HEK293 (cell line): Measurements from ENCODE around the gene NAT8L.

Source experiments
- EGR2 ChIP-seq: fragments of 450-650 bp; formaldehyde crosslinking; IDR thresholded peaks from 2 replicates; pipeline ENCODE4 v1.5.1; 2016; ENCODE audit warnings: low read depth, missing biosample characterization, missing genetic modification characterization
- KLF9 ChIP-seq: fragments of 450-650 bp; formaldehyde crosslinking; IDR thresholded peaks from 2 replicates; pipeline ENCODE4 v1.5.1; 2016; ENCODE audit warnings: missing biosample characterization, missing genetic modification characterization, low read depth
- SETDB1 ChIP-seq: IDR thresholded peaks from one replicate; pipeline ENCODE4 v1.6.1; 2017; ENCODE audit warnings: mild to moderate bottlenecking, low read length, moderate library complexity, mixed read lengths; ENCODE audit not compliant: insufficient read length
- ZBTB21 ChIP-seq: fragments of 450-650 bp; formaldehyde crosslinking; IDR thresholded peaks from 2 replicates; pipeline ENCODE4 v1.5.1; 2017; ENCODE audit warnings: missing biosample characterization, missing genetic modification characterization
- ZNF404 ChIP-seq: fragments of 450-650 bp; formaldehyde crosslinking; IDR thresholded peaks from 2 replicates; pipeline ENCODE4 v1.5.1; 2017; ENCODE audit warnings: missing biosample characterization, missing genetic modification characterization
- ZNF549 ChIP-seq: fragments of 450-650 bp; IDR thresholded peaks from 2 replicates; pipeline ENCODE4 v1.5.1; 2018; ENCODE audit warnings: missing biosample characterization, missing genetic modification characterization, mild to moderate bottlenecking, inconsistent platforms, moderate library complexity
- ZNF777 ChIP-seq: fragments of 450-650 bp; formaldehyde crosslinking; IDR thresholded peaks from 2 replicates; pipeline ENCODE4 v1.5.1; 2017; ENCODE audit warnings: missing biosample characterization, missing genetic modification characterization, borderline replicate concordance
- ZNF792 ChIP-seq: fragments of 450-650 bp; formaldehyde crosslinking; IDR thresholded peaks from 2 replicates; pipeline ENCODE4 v1.5.1; 2016; ENCODE audit warnings: missing biosample characterization, missing genetic modification characterization
- TF ChIP-seq, protein P1 (sequence below): fragments of 450-650 bp; formaldehyde crosslinking; IDR thresholded peaks from 2 replicates; pipeline ENCODE4 v1.5.1; 2016; ENCODE audit warnings: missing biosample characterization, missing genetic modification characterization
- TF ChIP-seq, protein P2 (sequence below): fragments of 450-650 bp; formaldehyde crosslinking; IDR thresholded peaks from 2 replicates; pipeline ENCODE4 v1.5.1; 2016; ENCODE audit warnings: missing biosample characterization, missing genetic modification characterization
- TF ChIP-seq, protein P3 (sequence below): fragments of 450-650 bp; formaldehyde crosslinking; IDR thresholded peaks from 2 replicates; pipeline ENCODE4 v1.5.1; 2017; ENCODE audit warnings: missing biosample characterization, missing genetic modification characterization
- TF ChIP-seq, protein P4 (sequence below): fragments of 450-650 bp; formaldehyde crosslinking; IDR thresholded peaks from 2 replicates; pipeline ENCODE4 v1.5.1; 2016; ENCODE audit warnings: missing biosample characterization, missing genetic modification characterization, borderline replicate concordance
- TF ChIP-seq, protein P5 (sequence below): sonication (generic); formaldehyde crosslinking; IDR thresholded peaks from 2 replicates; pipeline ENCODE4 v1.8.1; 2022; ENCODE audit warnings: mild to moderate bottlenecking, moderate library complexity, missing genetic modification reagents

DNA sequence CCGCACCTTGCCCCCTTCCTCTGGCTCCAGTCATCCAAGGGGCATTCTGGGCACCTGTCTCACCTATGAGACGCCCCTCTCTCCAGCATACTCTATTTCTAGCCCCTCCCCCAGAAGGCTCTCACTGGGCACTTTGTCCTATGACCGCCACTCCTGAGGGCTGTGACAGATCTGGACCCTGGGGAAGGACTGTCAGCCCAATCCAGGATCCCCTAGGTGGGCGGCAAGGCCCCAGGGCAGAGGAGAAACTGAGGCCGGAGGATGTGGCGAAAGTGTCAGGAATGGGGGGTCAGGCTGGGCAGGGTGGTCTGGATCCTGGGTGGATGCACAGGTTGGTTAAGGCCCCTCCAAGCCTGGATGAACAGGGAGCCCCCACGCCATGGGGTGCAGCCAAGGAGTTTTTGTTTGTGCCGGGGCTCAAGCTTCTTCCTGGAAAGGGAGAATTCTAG is 16.2 kb upstream of the NAT8L start:
- TF ChIP-seq, protein P1, sequence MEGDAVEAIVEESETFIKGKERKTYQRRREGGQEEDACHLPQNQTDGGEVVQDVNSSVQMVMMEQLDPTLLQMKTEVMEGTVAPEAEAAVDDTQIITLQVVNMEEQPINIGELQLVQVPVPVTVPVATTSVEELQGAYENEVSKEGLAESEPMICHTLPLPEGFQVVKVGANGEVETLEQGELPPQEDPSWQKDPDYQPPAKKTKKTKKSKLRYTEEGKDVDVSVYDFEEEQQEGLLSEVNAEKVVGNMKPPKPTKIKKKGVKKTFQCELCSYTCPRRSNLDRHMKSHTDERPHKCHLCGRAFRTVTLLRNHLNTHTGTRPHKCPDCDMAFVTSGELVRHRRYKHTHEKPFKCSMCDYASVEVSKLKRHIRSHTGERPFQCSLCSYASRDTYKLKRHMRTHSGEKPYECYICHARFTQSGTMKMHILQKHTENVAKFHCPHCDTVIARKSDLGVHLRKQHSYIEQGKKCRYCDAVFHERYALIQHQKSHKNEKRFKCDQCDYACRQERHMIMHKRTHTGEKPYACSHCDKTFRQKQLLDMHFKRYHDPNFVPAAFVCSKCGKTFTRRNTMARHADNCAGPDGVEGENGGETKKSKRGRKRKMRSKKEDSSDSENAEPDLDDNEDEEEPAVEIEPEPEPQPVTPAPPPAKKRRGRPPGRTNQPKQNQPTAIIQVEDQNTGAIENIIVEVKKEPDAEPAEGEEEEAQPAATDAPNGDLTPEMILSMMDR (tag by site-specific recombination), result no peak
- TF ChIP-seq ZNF777 (no peak), SETDB1 (no peak), ZNF549 (tag by site-specific recombination) (no peak), ZNF404 (tag by site-specific recombination) (no peak), ZBTB21 (no peak), ZNF792 (tag by site-specific recombination) (no peak), EGR2 (tag by site-specific recombination) (no peak), KLF9 (no peak)
- TF ChIP-seq, protein P2, sequence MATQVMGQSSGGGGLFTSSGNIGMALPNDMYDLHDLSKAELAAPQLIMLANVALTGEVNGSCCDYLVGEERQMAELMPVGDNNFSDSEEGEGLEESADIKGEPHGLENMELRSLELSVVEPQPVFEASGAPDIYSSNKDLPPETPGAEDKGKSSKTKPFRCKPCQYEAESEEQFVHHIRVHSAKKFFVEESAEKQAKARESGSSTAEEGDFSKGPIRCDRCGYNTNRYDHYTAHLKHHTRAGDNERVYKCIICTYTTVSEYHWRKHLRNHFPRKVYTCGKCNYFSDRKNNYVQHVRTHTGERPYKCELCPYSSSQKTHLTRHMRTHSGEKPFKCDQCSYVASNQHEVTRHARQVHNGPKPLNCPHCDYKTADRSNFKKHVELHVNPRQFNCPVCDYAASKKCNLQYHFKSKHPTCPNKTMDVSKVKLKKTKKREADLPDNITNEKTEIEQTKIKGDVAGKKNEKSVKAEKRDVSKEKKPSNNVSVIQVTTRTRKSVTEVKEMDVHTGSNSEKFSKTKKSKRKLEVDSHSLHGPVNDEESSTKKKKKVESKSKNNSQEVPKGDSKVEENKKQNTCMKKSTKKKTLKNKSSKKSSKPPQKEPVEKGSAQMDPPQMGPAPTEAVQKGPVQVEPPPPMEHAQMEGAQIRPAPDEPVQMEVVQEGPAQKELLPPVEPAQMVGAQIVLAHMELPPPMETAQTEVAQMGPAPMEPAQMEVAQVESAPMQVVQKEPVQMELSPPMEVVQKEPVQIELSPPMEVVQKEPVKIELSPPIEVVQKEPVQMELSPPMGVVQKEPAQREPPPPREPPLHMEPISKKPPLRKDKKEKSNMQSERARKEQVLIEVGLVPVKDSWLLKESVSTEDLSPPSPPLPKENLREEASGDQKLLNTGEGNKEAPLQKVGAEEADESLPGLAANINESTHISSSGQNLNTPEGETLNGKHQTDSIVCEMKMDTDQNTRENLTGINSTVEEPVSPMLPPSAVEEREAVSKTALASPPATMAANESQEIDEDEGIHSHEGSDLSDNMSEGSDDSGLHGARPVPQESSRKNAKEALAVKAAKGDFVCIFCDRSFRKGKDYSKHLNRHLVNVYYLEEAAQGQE (tag by site-specific recombination), result no peak
- TF ChIP-seq, protein P3, sequence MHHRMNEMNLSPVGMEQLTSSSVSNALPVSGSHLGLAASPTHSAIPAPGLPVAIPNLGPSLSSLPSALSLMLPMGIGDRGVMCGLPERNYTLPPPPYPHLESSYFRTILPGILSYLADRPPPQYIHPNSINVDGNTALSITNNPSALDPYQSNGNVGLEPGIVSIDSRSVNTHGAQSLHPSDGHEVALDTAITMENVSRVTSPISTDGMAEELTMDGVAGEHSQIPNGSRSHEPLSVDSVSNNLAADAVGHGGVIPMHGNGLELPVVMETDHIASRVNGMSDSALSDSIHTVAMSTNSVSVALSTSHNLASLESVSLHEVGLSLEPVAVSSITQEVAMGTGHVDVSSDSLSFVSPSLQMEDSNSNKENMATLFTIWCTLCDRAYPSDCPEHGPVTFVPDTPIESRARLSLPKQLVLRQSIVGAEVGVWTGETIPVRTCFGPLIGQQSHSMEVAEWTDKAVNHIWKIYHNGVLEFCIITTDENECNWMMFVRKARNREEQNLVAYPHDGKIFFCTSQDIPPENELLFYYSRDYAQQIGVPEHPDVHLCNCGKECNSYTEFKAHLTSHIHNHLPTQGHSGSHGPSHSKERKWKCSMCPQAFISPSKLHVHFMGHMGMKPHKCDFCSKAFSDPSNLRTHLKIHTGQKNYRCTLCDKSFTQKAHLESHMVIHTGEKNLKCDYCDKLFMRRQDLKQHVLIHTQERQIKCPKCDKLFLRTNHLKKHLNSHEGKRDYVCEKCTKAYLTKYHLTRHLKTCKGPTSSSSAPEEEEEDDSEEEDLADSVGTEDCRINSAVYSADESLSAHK (tag by site-specific recombination), result no peak
- TF ChIP-seq, protein P4, sequence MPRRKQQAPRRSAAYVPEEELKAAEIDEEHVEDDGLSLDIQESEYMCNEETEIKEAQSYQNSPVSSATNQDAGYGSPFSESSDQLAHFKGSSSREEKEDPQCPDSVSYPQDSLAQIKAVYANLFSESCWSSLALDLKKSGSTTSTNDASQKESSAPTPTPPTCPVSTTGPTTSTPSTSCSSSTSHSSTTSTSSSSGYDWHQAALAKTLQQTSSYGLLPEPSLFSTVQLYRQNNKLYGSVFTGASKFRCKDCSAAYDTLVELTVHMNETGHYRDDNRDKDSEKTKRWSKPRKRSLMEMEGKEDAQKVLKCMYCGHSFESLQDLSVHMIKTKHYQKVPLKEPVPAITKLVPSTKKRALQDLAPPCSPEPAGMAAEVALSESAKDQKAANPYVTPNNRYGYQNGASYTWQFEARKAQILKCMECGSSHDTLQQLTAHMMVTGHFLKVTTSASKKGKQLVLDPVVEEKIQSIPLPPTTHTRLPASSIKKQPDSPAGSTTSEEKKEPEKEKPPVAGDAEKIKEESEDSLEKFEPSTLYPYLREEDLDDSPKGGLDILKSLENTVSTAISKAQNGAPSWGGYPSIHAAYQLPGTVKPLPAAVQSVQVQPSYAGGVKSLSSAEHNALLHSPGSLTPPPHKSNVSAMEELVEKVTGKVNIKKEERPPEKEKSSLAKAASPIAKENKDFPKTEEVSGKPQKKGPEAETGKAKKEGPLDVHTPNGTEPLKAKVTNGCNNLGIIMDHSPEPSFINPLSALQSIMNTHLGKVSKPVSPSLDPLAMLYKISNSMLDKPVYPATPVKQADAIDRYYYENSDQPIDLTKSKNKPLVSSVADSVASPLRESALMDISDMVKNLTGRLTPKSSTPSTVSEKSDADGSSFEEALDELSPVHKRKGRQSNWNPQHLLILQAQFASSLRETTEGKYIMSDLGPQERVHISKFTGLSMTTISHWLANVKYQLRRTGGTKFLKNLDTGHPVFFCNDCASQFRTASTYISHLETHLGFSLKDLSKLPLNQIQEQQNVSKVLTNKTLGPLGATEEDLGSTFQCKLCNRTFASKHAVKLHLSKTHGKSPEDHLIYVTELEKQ (tag by site-specific recombination), result no peak
- TF ChIP-seq, protein P5, sequence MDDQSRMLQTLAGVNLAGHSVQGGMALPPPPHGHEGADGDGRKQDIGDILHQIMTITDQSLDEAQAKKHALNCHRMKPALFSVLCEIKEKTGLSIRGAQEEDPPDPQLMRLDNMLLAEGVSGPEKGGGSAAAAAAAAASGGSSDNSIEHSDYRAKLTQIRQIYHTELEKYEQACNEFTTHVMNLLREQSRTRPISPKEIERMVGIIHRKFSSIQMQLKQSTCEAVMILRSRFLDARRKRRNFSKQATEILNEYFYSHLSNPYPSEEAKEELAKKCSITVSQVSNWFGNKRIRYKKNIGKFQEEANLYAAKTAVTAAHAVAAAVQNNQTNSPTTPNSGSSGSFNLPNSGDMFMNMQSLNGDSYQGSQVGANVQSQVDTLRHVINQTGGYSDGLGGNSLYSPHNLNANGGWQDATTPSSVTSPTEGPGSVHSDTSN (CRISPR knock-in tag), result no peak
